Kidney (tissue), 14 donors: ENCODE measurements around the gene STAT2. TPM values are rescaled to one million over a fixed set of nuclear protein-coding genes. Genes with fewer than 3 reads are reported as not detected.
A peak's percentile ranks its signal among the peaks of the same experiment; 100 is the strongest.

Experiments used
- DNase-seq, 5 donors: peaks; one replicate each; pipeline ENCODE4 v3.0.0-alpha.2; 2013 to 2020
- FAIRE-seq: peaks from 2 replicates; lab custom pipeline; 2012; peaks lifted over from hg19 to GRCh38; lab: Jason Lieb, UNC
- H3K27ac ChIP-seq, 2 donors: one replicate each; pipeline ENCODE4 v1.7.0; 2013; ENCODE audit warnings: low read depth in 2 of 2, low read length in 2 of 2, inconsistent platforms in 1 of 2
- H3K27me3 ChIP-seq: one replicate; pipeline ENCODE4 v1.7.1; 2013; ENCODE audit warnings: low read length, inconsistent platforms; ENCODE audit not compliant: control insufficient read depth, insufficient read depth
- H3K36me3 ChIP-seq, 3 donors: one replicate each; pipeline versions ENCODE4 v1.7.0 to v1.7.1; 2013; ENCODE audit warnings: low read length in 3 of 3, control low read depth in 1 of 3, inconsistent platforms in 1 of 3; ENCODE audit not compliant: insufficient read depth in 3 of 3, control insufficient read depth in 2 of 3
- H3K4me1 ChIP-seq, 3 donors: one replicate each; pipeline versions ENCODE4 v1.7.0 to v1.7.1; 2013; ENCODE audit warnings: low read length in 3 of 3, inconsistent platforms in 1 of 3, low read depth in 1 of 3; ENCODE audit not compliant: control insufficient read depth in 2 of 3, insufficient read depth in 2 of 3
- H3K4me3 ChIP-seq, 3 donors: one replicate each; pipeline versions ENCODE4 v1.7.0 to v1.8.1; 2013; ENCODE audit warnings: low read length in 3 of 3, control low read depth in 1 of 3, inconsistent platforms in 1 of 3
- H3K9ac ChIP-seq, 3 donors: one replicate each; pipeline versions ENCODE4 v1.7.0 to v1.7.1; 2013; ENCODE audit warnings: low read length in 3 of 3, control low read depth in 1 of 3, inconsistent platforms in 1 of 3
- H3K9me3 ChIP-seq, 3 donors: one replicate each; pipeline versions ENCODE4 v1.7.0 to v1.7.1; 2013; ENCODE audit warnings: low read length in 3 of 3, control low read depth in 1 of 3, inconsistent platforms in 1 of 3; ENCODE audit not compliant: control insufficient read depth in 2 of 3, insufficient read depth in 1 of 3
- intact Hi-C: fragments of 100-400 bp; cut with DNase I; formaldehyde crosslinking; loops from one replicate; pipeline ENCODE4 v1.11.1; 2022
- polyA plus RNA-seq: library from polyadenylated mRNA; stranded (reverse); fragments of 350-450 nt; fragmentation: Illumina TruSeq; extraction: RNeasy Lipid Tissue Mini Kit (QIAGEN cat#74804); gene quantifications from one replicate; pipeline ENCODE4 v1.2.3, GENCODE V29; 2014; ENCODE audit warnings: low read depth, low replicate concordance; ENCODE audit not compliant: insufficient read depth
- total RNA-seq: library from RNA; stranded (reverse); fragmentation: NEBNext Ultra II Directional; extraction: Animal tissue kit (Norgen Biotek cat#: 25700); gene quantifications from one replicate; pipeline ENCODE4 v1.2.1, GENCODE V29; 2021
- TF ChIP-seq, protein P1 (sequence below): IDR thresholded peaks from 3 replicates; pipeline ENCODE4 v1.5.1; 2012; ENCODE audit warnings: mild to moderate bottlenecking, moderate library complexity, borderline replicate concordance; ENCODE audit not compliant: insufficient read depth; ENCODE audit errors: extremely low read depth
- donor health status: control.
- donor health status: control.
- donor health status: control.
- donor health status: control.
- donor health status: control.
- donor health status: DM: yes; HTN: yes; CAD: no.
- donor health status: Normal renal cell carcinoma (clear cell type).

STAT2 gene
- total and polyA plus RNA-seq, 2 donors from 2014 or later: 27.2 to 120 TPM

DNA sequence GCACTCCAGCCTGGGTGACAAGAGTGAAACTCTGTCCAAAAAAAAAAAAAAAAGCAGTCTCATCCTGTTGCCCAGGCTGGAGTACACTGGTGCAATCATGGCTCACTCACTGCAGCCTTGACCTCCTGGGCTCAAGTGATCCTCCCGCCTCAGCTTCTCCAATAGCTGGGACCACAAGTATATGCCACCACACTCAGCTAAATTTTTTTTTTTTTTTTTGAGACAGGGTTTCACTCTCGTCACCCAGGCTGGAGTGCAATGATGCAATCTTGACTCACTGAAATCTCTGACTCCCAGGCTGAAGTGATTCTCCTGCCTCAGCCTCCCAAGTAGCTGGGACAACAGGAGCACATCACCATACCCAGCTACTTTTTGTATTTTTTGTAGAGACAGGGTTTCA, 38.9 kb downstream of the STAT2 start:
- intact Hi-C loops: no loop called here
- Histone ChIP-seq H3K36me3 (peaks cover 4 to 52% (median 42%) of the 10 kb centered on the region in 3 donors), H3K4me3 (no peak overlapping the region), H3K4me1 (no peaks in the 10 kb centered on the region), H3K9ac (no peak overlapping the region), H3K9me3 (no peaks in the 10 kb centered on the region), H3K27ac (no peak overlapping the region), H3K27me3 (no peaks in the 10 kb centered on the region)
- FAIRE-seq (no peak), DNase-seq (no peak)
- TF ChIP-seq, protein P1, sequence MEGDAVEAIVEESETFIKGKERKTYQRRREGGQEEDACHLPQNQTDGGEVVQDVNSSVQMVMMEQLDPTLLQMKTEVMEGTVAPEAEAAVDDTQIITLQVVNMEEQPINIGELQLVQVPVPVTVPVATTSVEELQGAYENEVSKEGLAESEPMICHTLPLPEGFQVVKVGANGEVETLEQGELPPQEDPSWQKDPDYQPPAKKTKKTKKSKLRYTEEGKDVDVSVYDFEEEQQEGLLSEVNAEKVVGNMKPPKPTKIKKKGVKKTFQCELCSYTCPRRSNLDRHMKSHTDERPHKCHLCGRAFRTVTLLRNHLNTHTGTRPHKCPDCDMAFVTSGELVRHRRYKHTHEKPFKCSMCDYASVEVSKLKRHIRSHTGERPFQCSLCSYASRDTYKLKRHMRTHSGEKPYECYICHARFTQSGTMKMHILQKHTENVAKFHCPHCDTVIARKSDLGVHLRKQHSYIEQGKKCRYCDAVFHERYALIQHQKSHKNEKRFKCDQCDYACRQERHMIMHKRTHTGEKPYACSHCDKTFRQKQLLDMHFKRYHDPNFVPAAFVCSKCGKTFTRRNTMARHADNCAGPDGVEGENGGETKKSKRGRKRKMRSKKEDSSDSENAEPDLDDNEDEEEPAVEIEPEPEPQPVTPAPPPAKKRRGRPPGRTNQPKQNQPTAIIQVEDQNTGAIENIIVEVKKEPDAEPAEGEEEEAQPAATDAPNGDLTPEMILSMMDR: no peak

DNA sequence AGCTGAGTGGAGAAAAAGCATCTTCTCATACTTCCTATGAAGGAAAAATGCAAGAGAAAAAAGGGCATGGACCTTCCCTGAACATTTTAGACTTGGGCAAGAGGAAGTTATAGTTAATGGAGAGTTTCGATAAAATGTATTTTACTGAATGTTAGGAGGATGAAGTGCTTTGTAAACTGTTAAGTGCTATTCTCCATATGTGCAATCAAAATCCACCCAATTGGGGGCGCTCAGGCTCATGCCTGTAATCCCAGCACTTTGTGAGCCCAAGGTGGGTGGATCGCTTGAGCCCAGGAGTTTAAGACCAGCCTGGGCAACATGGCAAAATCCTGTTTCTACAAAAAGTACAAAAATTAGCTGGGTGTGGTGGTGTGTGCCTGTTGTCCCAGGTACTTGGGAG, 42.2 kb downstream of the STAT2 start:
- H3K9me3 ChIP-seq: no peaks in the 10 kb centered on the region
- H3K36me3 ChIP-seq: peaks cover 0 to 19% (median 15%) of the 10 kb centered on the region in 3 donors
- H3K27ac ChIP-seq: no peak overlapping the region
- H3K27me3 ChIP-seq: no peaks in the 10 kb centered on the region
- no peak overlapping the region for H3K4me3 ChIP-seq
- H3K4me1 ChIP-seq: peaks cover 2 to 8% (median 7%) of the 10 kb centered on the region in 3 donors
- DNase-seq (peak in 1 of 5 donors; percentile 10), FAIRE-seq (no peak)
- intact Hi-C loops: no loop called here
- TF ChIP-seq, protein P1: no peak
- no peak overlapping the region for H3K9ac ChIP-seq

DNA sequence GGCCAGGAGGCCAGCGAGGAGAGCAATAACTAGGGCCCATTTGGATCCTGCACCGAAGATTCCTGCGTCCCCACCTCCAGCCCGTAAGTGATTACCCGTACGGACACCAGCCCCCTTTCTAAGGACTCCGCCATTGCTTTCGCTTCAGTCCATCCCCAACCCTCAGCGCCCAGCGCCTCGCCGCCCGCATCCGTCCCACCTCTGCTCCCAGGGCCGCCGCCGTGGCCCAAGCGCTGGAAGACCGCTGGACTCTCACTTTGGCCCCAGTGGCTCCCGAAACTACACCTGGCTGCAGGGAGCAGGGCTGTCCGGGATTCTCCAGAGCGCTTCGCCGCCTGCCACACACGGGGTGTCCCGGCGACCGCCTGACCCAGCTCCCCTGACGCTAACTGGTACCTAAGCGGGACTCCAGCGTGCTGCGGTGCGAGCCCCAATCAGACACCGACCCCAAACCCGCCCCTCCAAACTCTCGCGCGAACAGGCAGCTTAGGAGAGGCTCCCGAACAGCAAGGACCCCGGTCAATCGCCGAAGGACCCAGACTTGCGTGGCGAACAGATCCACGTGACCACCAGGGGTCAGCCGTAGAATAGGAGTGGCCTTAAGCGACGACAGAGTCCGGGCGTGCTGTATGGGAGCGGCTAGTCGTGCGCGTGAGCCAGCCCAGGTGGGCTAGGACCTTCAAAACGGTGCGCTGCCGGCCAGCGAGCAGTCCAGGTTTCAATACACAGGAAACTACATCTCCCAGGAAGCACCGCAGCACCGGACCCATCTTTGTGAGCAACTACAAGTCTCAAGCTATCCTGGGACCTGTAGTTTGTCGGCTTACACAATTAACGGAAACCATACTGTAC, 44.1 kb downstream of the STAT2 start, which contains the start of gene CNPY2:
TSS of gene CNPY2 (minus strand) at position 367 of the 852 bp plus-strand sequence. CDS start 771 bp downstream, outside the sequence.
- H3K9me3 ChIP-seq: no peaks in the 10 kb centered on the region
- H3K27me3 ChIP-seq: no peaks in the 10 kb centered on the region
- H3K4me3 ChIP-seq: peak within 1 kb of the TSS; percentile 86 to 97 (median 94)
- DNase-seq: peak; percentile 98 to 99 (median 98)
- H3K9ac ChIP-seq: peak within 1 kb of the TSS; percentile 91 to 99 (median 96)
- intact Hi-C loops: no loop called here
- peaks cover under 1 to 11% (median 10%) of the 10 kb centered on the region in 3 donors for H3K36me3 ChIP-seq
- TF ChIP-seq, protein P1: peak; percentile 33
- no peak for FAIRE-seq
- peak within 1 kb of the TSS; percentile 95 to 96 for H3K27ac ChIP-seq
- H3K4me1 ChIP-seq: peaks cover 2 to 8% (median 7%) of the 10 kb centered on the region in 3 donors
